SKM-1 (cell line): ENCODE data around the gene RCAN3.
"Not testable (repeated sequence)": the region's sequence is repeated elsewhere in the genome, so short reads cannot be mapped to it uniquely, and the experiment has no call there.

Experiments used
- DNase-seq: peaks from one replicate; lab custom pipeline; 2025; ENCODE audit not compliant: unreplicated experiment; lab: John Stamatoyannopoulos, UW

RCAN3 gene

GRCh38 chr1:24508911-24509310 is 6.3 kb downstream of the RCAN3 start:
- no peak for DNase-seq

GRCh38 chr1:24513706-24514105 is 11.1 kb downstream of the RCAN3 start:
- DNase-seq, result no peak

GRCh38 chr1:24514946-24515345 is 12.3 kb downstream of the RCAN3 start:
- DNase-seq, result no peak

GRCh38 chr1:24515671-24516209 is 13.1 kb downstream of the RCAN3 start:
- DNase-seq, result not testable (repeated sequence)

- DNase-seq, result no peak
Observed at GRCh38 chr1:24516506-24516905, 13.9 kb downstream of the RCAN3 start.

- DNase-seq, result no peak
Observed at GRCh38 chr1:24517898-24518297, 15.3 kb downstream of the RCAN3 start.

GRCh38 chr1:24520282-24520681 is 17.6 kb downstream of the RCAN3 start:
- DNase-seq, result not testable (repeated sequence)

- no peak for DNase-seq
Observed at GRCh38 chr1:24525606-24526005, 23.0 kb downstream of the RCAN3 start.

- no peak for DNase-seq
Observed at GRCh38 chr1:24526045-24526444, 23.4 kb downstream of the RCAN3 start.

GRCh38 chr1:24526940-24527542 is 24.4 kb downstream of the RCAN3 start:
- no peak for DNase-seq

- DNase-seq, result no peak
Observed at GRCh38 chr1:24528744-24529143, 26.1 kb downstream of the RCAN3 start.

GRCh38 chr1:24529292-24529691 is 26.7 kb downstream of the RCAN3 start:
- not testable (repeated sequence) for DNase-seq

GRCh38 chr1:24535021-24535424 is 32.4 kb downstream of the RCAN3 start:
- no peak for DNase-seq

GRCh38 chr1:24535778-24536177 is 33.1 kb downstream of the RCAN3 start:
- no peak for DNase-seq

GRCh38 chr1:24536391-24536840 is 33.8 kb downstream of the RCAN3 start:
- DNase-seq, result no peak

- no peak for DNase-seq
Observed at GRCh38 chr1:24540051-24540905, 37.6 kb downstream of the RCAN3 start.

- DNase-seq, result no peak
Observed at GRCh38 chr1:24540906-24541710, 38.5 kb downstream of the RCAN3 start.

- no peak for DNase-seq
Observed at GRCh38 chr1:24541711-24542346, 39.2 kb downstream of the RCAN3 start.

GRCh38 chr1:24544239-24544638 is 41.6 kb downstream of the RCAN3 start:
- DNase-seq, result no peak

GRCh38 chr1:24545662-24546061 is 43.0 kb downstream of the RCAN3 start:
- DNase-seq, result no peak

- DNase-seq, result no peak
Observed at GRCh38 chr1:24547195-24547594, 44.6 kb downstream of the RCAN3 start.
